ENCODE data around the gene JTB. TPM values are rescaled to one million over a fixed set of nuclear protein-coding genes. Genes with fewer than 3 reads are reported as not detected.

The JTB gene
- total RNA-seq, 4 donors from 2014 or later, result 157 to 309 (median 259) TPM

DNA sequence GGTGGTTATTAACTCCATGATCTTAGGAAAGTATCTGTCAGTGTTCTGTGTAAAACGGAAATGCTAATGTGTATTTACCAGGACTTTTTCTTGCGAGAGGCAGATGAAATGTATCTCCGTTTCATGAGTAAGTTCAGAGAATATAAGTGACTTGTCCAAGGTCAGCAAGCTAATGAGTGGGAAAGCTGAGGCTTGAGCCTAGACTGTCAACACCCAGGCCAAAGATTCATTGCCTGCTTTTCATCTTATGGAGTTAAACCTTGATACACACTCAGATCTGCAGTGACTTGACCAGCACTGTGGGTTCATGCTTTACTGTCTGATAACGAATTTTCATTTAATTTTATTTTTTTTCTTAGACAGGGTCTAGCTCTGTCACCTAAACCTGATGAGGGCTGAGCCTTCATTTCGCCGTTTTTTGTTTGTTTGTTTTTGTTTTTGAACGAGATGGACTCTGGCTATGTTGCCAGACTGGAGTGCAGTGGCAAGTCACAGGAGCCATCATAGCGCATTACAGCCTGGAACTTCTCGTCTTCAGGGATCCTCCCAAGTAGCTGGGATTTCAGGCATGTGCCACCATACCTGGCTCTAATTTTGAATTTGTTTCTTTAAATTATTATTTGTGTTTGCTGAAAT is 918 bp upstream of the JTB start:
- H3K36me3 ChIP-seq, result peaks cover 0 to 29% of the 10 kb centered on the region in 2 donors
- ATAC-seq (no peak), DNase-seq (no peak)
- peak overlapping the region; percentile 71 to 100 (median 81) for H3K4me3 ChIP-seq
- intact Hi-C loops (cut with DNase I; ENCODE audit: low total_unique reads), result no loop called here
- peak overlapping the region; percentile 92 to 100 (median 92) for H3K27ac ChIP-seq
- in situ Hi-C loops (cut with MboI; ENCODE audit: low sequenced_read_pairs in 4 of 4), result loop anchor here (10.0 to 25.0 kb wide), 5 partner anchors 164 to 466 kb away; partner anchors contain the start of genes ILF2 (in 2 of the 4), SNAPIN (in 2 of the 4), NPR1 (in 1 of the 4) and S100A3 (in 1 of the 4)
- peaks cover 20 to 24% of the 10 kb centered on the region in 2 donors for H3K4me1 ChIP-seq
- TF ChIP-seq, protein P1, sequence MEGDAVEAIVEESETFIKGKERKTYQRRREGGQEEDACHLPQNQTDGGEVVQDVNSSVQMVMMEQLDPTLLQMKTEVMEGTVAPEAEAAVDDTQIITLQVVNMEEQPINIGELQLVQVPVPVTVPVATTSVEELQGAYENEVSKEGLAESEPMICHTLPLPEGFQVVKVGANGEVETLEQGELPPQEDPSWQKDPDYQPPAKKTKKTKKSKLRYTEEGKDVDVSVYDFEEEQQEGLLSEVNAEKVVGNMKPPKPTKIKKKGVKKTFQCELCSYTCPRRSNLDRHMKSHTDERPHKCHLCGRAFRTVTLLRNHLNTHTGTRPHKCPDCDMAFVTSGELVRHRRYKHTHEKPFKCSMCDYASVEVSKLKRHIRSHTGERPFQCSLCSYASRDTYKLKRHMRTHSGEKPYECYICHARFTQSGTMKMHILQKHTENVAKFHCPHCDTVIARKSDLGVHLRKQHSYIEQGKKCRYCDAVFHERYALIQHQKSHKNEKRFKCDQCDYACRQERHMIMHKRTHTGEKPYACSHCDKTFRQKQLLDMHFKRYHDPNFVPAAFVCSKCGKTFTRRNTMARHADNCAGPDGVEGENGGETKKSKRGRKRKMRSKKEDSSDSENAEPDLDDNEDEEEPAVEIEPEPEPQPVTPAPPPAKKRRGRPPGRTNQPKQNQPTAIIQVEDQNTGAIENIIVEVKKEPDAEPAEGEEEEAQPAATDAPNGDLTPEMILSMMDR (IDR thresholded peaks at IDR 0.05 in 4 of 5, conservative IDR thresholded peaks at IDR 0.05 in 1 of 5), result no peak
- TF ChIP-seq POLR2A (IDR thresholded peaks at IDR 0.05), result no peak
- H3K9me3 ChIP-seq, result no peaks in the 10 kb centered on the region
- H3K27me3 ChIP-seq, result no peaks in the 10 kb centered on the region

DNA sequence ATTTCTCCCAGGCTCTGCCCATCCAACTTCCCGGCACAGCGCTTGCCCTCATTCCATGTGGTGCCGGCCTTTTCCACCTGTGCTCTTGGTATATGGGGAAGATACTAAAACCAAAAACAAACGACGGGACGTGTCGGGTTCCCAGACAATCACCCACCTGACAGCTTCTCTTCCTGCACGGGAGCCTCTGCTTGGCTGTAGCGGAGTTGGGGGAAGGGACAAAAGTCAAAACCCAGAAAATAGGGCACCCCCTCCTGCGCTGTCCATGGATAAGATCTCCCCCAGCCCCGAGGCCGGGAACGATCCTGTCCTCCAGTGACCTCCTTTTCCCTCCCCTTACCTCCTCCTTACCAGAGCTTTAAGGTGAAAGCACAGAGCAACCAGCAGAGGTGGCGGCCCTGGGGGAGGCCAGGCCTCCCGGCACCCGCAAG is 640 bp downstream of the JTB start:
- intact Hi-C loops (cut with DNase I; ENCODE audit: low total_unique reads) (no loop called here), in situ Hi-C loops (cut with MboI; ENCODE audit: low sequenced_read_pairs in 4 of 4) (loop anchor here (10.0 to 25.0 kb wide), 5 partner anchors 162 to 465 kb away; partner anchors contain the start of genes ILF2 (in 2 of the 4), SNAPIN (in 2 of the 4), NPR1 (in 1 of the 4) and S100A3 (in 1 of the 4))
- Histone ChIP-seq H3K36me3 (peaks cover 0 to 36% of the 10 kb centered on the region in 2 donors), H3K27me3 (no peaks in the 10 kb centered on the region), H3K4me3 (peak overlapping the region; percentile 71 to 100 (median 81)), H3K4me1 (peaks cover 20 to 24% of the 10 kb centered on the region in 2 donors), H3K27ac (peak overlapping the region; percentile 92 to 100 (median 92)), H3K9me3 (no peaks in the 10 kb centered on the region)
- peak; percentile 9 to 15 for ATAC-seq
- no peak for TF ChIP-seq POLR2A (IDR thresholded peaks at IDR 0.05)
- TF ChIP-seq, protein P1 (IDR thresholded peaks at IDR 0.05 in 4 of 5, conservative IDR thresholded peaks at IDR 0.05 in 1 of 5), result no peak
- DNase-seq, result no peak

DNA sequence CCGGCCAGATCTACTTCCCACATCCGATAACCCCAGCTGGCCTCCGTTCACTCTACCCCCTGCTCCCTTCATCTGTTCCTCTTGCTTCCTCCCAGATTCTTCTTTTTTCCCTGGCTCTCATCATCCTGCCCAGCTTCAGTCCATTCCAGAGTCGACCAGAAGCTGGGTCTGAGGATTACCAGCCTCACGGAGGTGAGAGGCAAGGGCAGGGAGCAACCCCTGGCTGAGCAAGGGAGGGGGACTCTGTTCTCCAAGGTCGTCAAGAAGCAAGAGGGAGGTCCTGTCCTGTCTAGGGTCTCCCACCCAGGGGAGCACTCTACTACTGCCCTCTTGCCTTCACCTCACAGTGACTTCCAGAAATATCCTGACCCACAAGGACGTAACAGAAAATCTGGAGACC is 3.9 kb downstream of the JTB start:
- H3K4me3 ChIP-seq, result no peak overlapping the region
- TF ChIP-seq, protein P1 (IDR thresholded peaks at IDR 0.05 in 4 of 5, conservative IDR thresholded peaks at IDR 0.05 in 1 of 5), result no peak
- TF ChIP-seq POLR2A (IDR thresholded peaks at IDR 0.05), result no peak
- intact Hi-C loops (cut with DNase I; ENCODE audit: low total_unique reads), result no loop called here
- ATAC-seq, result no peak
- H3K9me3 ChIP-seq, result no peaks in the 10 kb centered on the region
- H3K4me1 ChIP-seq, result peaks cover 21% of the 10 kb centered on the region in 2 donors
- in situ Hi-C loops (cut with MboI; ENCODE audit: low sequenced_read_pairs in 4 of 4), result loop anchor here in 1 of 4 donors (10.0 kb wide), 1 partner anchor 159 kb away; no protein-coding TSS in a partner anchor
- no peaks in the 10 kb centered on the region for H3K27me3 ChIP-seq
- no peak for DNase-seq
- peaks cover 0 to 36% of the 10 kb centered on the region in 2 donors for H3K36me3 ChIP-seq
- H3K27ac ChIP-seq, result no peak overlapping the region

DNA sequence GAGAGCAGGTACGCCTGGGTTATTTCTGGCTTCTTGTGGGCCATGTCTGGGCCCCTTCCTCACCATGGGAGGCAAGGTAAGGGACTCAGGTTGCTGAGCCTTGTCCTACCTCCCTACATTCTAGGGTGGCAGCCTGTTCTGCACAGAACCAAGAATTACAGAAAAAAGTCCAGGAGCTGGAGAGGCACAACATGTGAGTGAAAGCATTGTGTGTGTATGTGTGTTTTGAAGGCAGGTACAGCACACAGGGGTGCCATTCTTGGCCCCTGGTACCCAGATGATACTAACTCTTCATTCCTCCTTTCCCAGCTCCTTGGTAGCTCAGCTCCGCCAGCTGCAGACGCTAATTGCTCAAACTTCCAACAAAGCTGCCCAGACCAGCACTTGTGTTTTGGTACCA is 4.4 kb downstream of the JTB start:
- peaks cover 0 to 36% of the 10 kb centered on the region in 2 donors for H3K36me3 ChIP-seq
- no peak overlapping the region for H3K4me3 ChIP-seq
- TF ChIP-seq, protein P1 (IDR thresholded peaks at IDR 0.05 in 4 of 5, conservative IDR thresholded peaks at IDR 0.05 in 1 of 5), result no peak
- no peak for TF ChIP-seq POLR2A (IDR thresholded peaks at IDR 0.05)
- in situ Hi-C loops (cut with MboI; ENCODE audit: low sequenced_read_pairs in 4 of 4), result loop anchor here in 1 of 4 donors (10.0 kb wide), 1 partner anchor 158 kb away; no protein-coding TSS in a partner anchor
- H3K27me3 ChIP-seq, result no peaks in the 10 kb centered on the region
- DNase-seq (no peak), ATAC-seq (no peak)
- H3K4me1 ChIP-seq, result peaks cover 21% of the 10 kb centered on the region in 2 donors
- intact Hi-C loops (cut with DNase I; ENCODE audit: low total_unique reads), result no loop called here
- no peaks in the 10 kb centered on the region for H3K9me3 ChIP-seq
- no peak overlapping the region for H3K27ac ChIP-seq

All from gastrocnemius medialis (tissue), 4 donors.